Ovary (tissue), 3 donors: ENCODE data around the gene ZNF778.
"Not testable (repeated sequence)": the region's sequence is repeated elsewhere in the genome, so short reads cannot be mapped to it uniquely, and the experiment has no call there.

Source experiments
- CTCF ChIP-seq, 3 donors: fragments of 450-650 bp in 2 of 3; fragments of 200-600 bp in 1 of 3; IDR thresholded peaks; one replicate each; pipeline versions ENCODE4 v1.5.1 to v1.8.0; 2016 to 2022; ENCODE audit warnings: antibody characterized with exemption in 3 of 3, mild to moderate bottlenecking in 1 of 3
- EP300 ChIP-seq: sonication (generic); formaldehyde crosslinking; IDR thresholded peaks from one replicate; pipeline ENCODE4 v1.6.1; 2017; ENCODE audit warnings: antibody characterized with exemption
- donor health status: DM: no; HTN: no; CAD: no.

GRCh38 chr16:89186593-89187031, 30.9 kb upstream of the ZNF778 start:
- TF ChIP-seq EP300; CTCF (IDR thresholded peaks at IDR 0.05): not testable (repeated sequence)
